ENCODE measurements around the gene EGFL6.
"Not testable (repeated sequence)": the region's sequence is repeated elsewhere in the genome, so short reads cannot be mapped to it uniquely, and the experiment has no call there.

Gene EGFL6

GRCh38 chrX:13673016-13673415, 103.6 kb downstream of the EGFL6 start:
- Histone ChIP-seq H3K27me3 (ENCODE audit: insufficient read depth, low read length) (no peaks in the 10 kb centered on the region), H3K9me3 (ENCODE audit: insufficient read depth, low read depth, low read length) (no peaks in the 10 kb centered on the region), H3K4me1 (ENCODE audit: insufficient read depth, low read length) (no peaks in the 10 kb centered on the region), H3K4me3 (ENCODE audit: low read length) (no peak overlapping the region), H3K27ac (ENCODE audit: low read depth, low read length) (no peak overlapping the region), H3K9ac (ENCODE audit: low read depth, low read length) (no peak overlapping the region), H3K36me3 (ENCODE audit: insufficient read depth, low read length) (no peaks in the 10 kb centered on the region)

- Histone ChIP-seq H3K27ac (ENCODE audit: low read depth, low read length) (no peak overlapping the region), H3K27me3 (ENCODE audit: insufficient read depth, low read length) (no peaks in the 10 kb centered on the region), H3K36me3 (ENCODE audit: insufficient read depth, low read length) (no peaks in the 10 kb centered on the region), H3K9me3 (ENCODE audit: insufficient read depth, low read depth, low read length) (no peaks in the 10 kb centered on the region), H3K9ac (ENCODE audit: low read depth, low read length) (no peak overlapping the region), H3K4me1 (ENCODE audit: insufficient read depth, low read length) (no peaks in the 10 kb centered on the region), H3K4me3 (ENCODE audit: low read length) (no peak overlapping the region)
Measured at GRCh38 chrX:13676885-13677284, 107.5 kb downstream of the EGFL6 start.

- 100% methylated on average over 2 of the region's 4 CpGs for WGBS
- H3K9me3 ChIP-seq (ENCODE audit: insufficient read depth, low read depth, low read length); H3K36me3 ChIP-seq (ENCODE audit: insufficient read depth, low read length); H3K27me3 ChIP-seq (ENCODE audit: insufficient read depth, low read length); H3K9ac ChIP-seq (ENCODE audit: low read depth, low read length); H3K4me3 ChIP-seq (ENCODE audit: low read length); H3K4me1 ChIP-seq (ENCODE audit: insufficient read depth, low read length); H3K27ac ChIP-seq (ENCODE audit: low read depth, low read length): not testable (repeated sequence)
Measured at GRCh38 chrX:13679700-13680099, 110.3 kb downstream of the EGFL6 start.

GRCh38 chrX:13681595-13681994, 112.2 kb downstream of the EGFL6 start:
- Histone ChIP-seq H3K9ac (ENCODE audit: low read depth, low read length) (no peak overlapping the region), H3K27ac (ENCODE audit: low read depth, low read length) (no peak overlapping the region), H3K4me3 (ENCODE audit: low read length) (no peak overlapping the region), H3K27me3 (ENCODE audit: insufficient read depth, low read length) (no peaks in the 10 kb centered on the region), H3K9me3 (ENCODE audit: insufficient read depth, low read depth, low read length) (no peaks in the 10 kb centered on the region), H3K36me3 (ENCODE audit: insufficient read depth, low read length) (no peaks in the 10 kb centered on the region), H3K4me1 (ENCODE audit: insufficient read depth, low read length) (no peaks in the 10 kb centered on the region)
- 100% methylated on average over 2 of the region's 7 CpGs for WGBS

Data from HUES64 (cell line).